Measurements from ENCODE around the gene MARK2.

- TF ChIP-seq CTCF (IDR thresholded peaks at IDR 0.05) (no peak), POLR2AphosphoS5 (IDR thresholded peaks at IDR 0.05) (no peak), POLR2A (IDR thresholded peaks at IDR 0.05) (no peak)
Measured at GRCh38 chr11:63939397-63939891, 100.5 kb downstream of the MARK2 start.
